Natural killer cell (primary cell): ENCODE measurements around the gene ST6GALNAC3. TPM values are rescaled to one million over a fixed set of nuclear protein-coding genes. Genes with fewer than 3 reads are reported as not detected.

ENCODE experiments used
- ATAC-seq, 3 donors: fragments of 150-1000 bp in 2 of 3; fragments of 200-7000 bp in 1 of 3; cut with Tn5 transposase; 1 replicate in 1 of 3; 2 replicates in 2 of 3; pipeline ENCODE4 v1.10.0; 2021; ENCODE audit warnings: mild to moderate bottlenecking in 2 of 3, moderate library complexity in 2 of 3
- DNase-seq, 2 donors: peaks; one replicate each; pipeline versions ENCODE4 v3.0.0 to v3.0.0-alpha.2; 2013 to 2021; ENCODE audit warnings: mixed read lengths in 1 of 2
- H3K27ac ChIP-seq: one replicate; pipeline ENCODE4 v1.5.1; 2013; ENCODE audit warnings: mild to moderate bottlenecking, low read length
- H3K27me3 ChIP-seq: one replicate; pipeline ENCODE4 v1.6.1; 2013; ENCODE audit warnings: low read length; ENCODE audit not compliant: control insufficient read depth, insufficient read depth
- H3K36me3 ChIP-seq: one replicate; pipeline ENCODE4 v1.6.1; 2013; ENCODE audit warnings: low read length; ENCODE audit not compliant: control insufficient read depth, insufficient read depth
- H3K4me1 ChIP-seq: one replicate; pipeline ENCODE4 v1.6.1; 2013; ENCODE audit warnings: low read length; ENCODE audit not compliant: control insufficient read depth, insufficient read depth
- H3K4me3 ChIP-seq: one replicate; pipeline ENCODE4 v1.5.1; 2013; ENCODE audit warnings: low read length
- H3K9me3 ChIP-seq: one replicate; pipeline ENCODE4 v1.6.1; 2013; ENCODE audit warnings: low read length; ENCODE audit not compliant: control insufficient read depth, insufficient read depth
- H3K27ac Mint-ChIP-seq, 2 donors: one replicate each; pipeline ENCODE4 v1.8.0; 2022; ENCODE audit warnings: mild to moderate bottlenecking in 2 of 2, mixed read lengths in 2 of 2, moderate library complexity in 1 of 2
- H3K27me3 Mint-ChIP-seq, 2 donors: one replicate each; pipeline ENCODE4 v1.8.0; 2022; ENCODE audit warnings: low read depth in 2 of 2, mixed read lengths in 2 of 2
- H3K36me3 Mint-ChIP-seq: one replicate; pipeline ENCODE4 v1.8.0; 2022; ENCODE audit warnings: mixed read lengths
- H3K4me1 Mint-ChIP-seq, 2 donors: one replicate each; pipeline ENCODE4 v1.8.0; 2022; ENCODE audit warnings: mixed read lengths in 2 of 2
- H3K4me3 Mint-ChIP-seq: one replicate; pipeline ENCODE4 v1.8.0; 2022; ENCODE audit warnings: mild to moderate bottlenecking, moderate library complexity, mixed read lengths
- H3K9me3 Mint-ChIP-seq, 2 donors: one replicate each; pipeline ENCODE4 v1.8.0; 2022; ENCODE audit warnings: mixed read lengths in 2 of 2
- WGBS: methylation state at CpG from one replicate; pipeline ENCODE4 v1.1.7; 2013; ENCODE audit warnings: missing lambda C conversion rate; ENCODE audit not compliant: insufficient coverage; 5-methylcytosine and 5-hydroxymethylcytosine counted together
- intact Hi-C: fragments of 100-400 bp; cut with micrococcal nuclease; formaldehyde crosslinking; loops from one replicate; pipeline ENCODE4 v1.14.2; 2022
- total RNA-seq, 4 donors: library from RNA; stranded (reverse); fragments of 120-200 nt in 1 of 4; gene quantifications; one replicate each; pipeline versions ENCODE4 v1.2.3 to v1.2.4, GENCODE V29; 2013 to 2022
- TF ChIP-seq, protein P1 (sequence below): fragments of 200-600 bp; IDR thresholded peaks from one replicate; pipeline ENCODE4 v1.8.0; 2022; ENCODE audit warnings: antibody characterized with exemption

The ST6GALNAC3 gene
- total RNA-seq, 3 donors from 2014 or later (not counting 1 experiment from before 2014, with no cell fraction given): not detected

DNA sequence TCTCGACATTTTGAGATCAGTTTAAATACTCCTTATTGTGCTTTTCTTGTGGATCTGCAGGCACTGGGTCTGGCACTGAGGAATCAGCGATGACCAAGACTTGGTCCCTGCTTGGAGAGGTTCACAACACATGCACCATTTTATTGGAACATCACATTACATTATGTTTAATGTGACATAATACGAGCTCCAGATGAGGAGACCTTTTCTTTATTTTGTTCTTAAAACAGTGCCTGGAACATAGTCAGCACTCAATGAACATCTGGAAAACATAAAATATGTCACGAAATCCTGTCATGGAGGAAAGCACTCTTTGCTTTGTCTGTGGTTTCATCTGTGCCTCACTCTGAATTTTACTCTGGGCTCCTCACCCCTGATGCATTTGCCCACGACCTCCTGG, 110.7 kb downstream of the ST6GALNAC3 start:
- no peaks in the 10 kb centered on the region for H3K9me3 ChIP-seq
- intact Hi-C loops: no loop called here
- H3K9me3 Mint-ChIP-seq: no peaks in the 10 kb centered on the region
- no peak overlapping the region for H3K27ac Mint-ChIP-seq
- DNase-seq: no peak
- H3K4me3 Mint-ChIP-seq: no peak overlapping the region
- no peaks in the 10 kb centered on the region for H3K27me3 ChIP-seq
- 85% methylated on average over 5 of the region's 5 CpGs for WGBS
- no peak overlapping the region for H3K27ac ChIP-seq
- H3K4me1 ChIP-seq: no peaks in the 10 kb centered on the region
- no peaks in the 10 kb centered on the region for H3K36me3 Mint-ChIP-seq
- H3K27me3 Mint-ChIP-seq: peaks cover 0 to 8% of the 10 kb centered on the region in 2 donors
- no peak overlapping the region for H3K4me3 ChIP-seq
- TF ChIP-seq, protein P1, sequence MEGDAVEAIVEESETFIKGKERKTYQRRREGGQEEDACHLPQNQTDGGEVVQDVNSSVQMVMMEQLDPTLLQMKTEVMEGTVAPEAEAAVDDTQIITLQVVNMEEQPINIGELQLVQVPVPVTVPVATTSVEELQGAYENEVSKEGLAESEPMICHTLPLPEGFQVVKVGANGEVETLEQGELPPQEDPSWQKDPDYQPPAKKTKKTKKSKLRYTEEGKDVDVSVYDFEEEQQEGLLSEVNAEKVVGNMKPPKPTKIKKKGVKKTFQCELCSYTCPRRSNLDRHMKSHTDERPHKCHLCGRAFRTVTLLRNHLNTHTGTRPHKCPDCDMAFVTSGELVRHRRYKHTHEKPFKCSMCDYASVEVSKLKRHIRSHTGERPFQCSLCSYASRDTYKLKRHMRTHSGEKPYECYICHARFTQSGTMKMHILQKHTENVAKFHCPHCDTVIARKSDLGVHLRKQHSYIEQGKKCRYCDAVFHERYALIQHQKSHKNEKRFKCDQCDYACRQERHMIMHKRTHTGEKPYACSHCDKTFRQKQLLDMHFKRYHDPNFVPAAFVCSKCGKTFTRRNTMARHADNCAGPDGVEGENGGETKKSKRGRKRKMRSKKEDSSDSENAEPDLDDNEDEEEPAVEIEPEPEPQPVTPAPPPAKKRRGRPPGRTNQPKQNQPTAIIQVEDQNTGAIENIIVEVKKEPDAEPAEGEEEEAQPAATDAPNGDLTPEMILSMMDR: no peak
- ATAC-seq: no peak
- no peaks in the 10 kb centered on the region for H3K4me1 Mint-ChIP-seq
- H3K36me3 ChIP-seq: no peaks in the 10 kb centered on the region

DNA sequence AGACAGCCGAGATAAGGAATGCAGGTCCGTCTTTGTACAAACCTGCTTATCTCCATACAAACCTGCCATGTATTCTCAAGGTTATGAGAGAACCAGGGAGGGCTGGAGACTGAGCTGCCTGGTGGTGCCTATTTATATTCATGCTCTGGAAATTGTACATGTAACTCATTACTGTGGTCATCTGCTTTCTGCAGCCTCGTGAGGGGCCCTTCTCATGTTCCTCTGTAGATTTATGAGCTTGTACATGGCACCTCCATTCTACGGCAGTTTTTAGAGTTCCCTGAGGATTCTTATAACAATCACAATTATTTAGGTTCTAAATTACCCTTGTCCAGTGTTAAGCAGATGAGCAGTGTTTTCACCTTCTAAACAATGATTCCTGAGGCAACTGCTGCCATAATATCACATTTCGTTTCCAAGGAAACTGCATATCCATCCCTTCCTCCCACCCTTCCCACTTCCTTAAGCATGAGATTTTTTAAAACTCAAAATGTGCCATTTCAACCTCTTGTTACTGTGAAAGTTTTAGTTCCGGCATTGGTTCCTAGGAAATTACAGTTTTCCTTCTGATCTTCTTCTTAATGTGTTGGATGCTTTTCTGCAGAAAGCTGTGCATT, 112.1 kb downstream of the ST6GALNAC3 start:
- H3K36me3 Mint-ChIP-seq: no peaks in the 10 kb centered on the region
- Histone ChIP-seq H3K9me3 (no peaks in the 10 kb centered on the region), H3K27ac (no peak overlapping the region), H3K4me3 (no peak overlapping the region), H3K4me1 (no peaks in the 10 kb centered on the region), H3K27me3 (no peaks in the 10 kb centered on the region), H3K36me3 (no peaks in the 10 kb centered on the region)
- no peak overlapping the region for H3K27ac Mint-ChIP-seq
- H3K4me1 Mint-ChIP-seq: no peaks in the 10 kb centered on the region
- H3K4me3 Mint-ChIP-seq: no peak overlapping the region
- TF ChIP-seq, protein P1: no peak
- no peaks in the 10 kb centered on the region for H3K9me3 Mint-ChIP-seq
- intact Hi-C loops: no loop called here
- ATAC-seq: no peak
- whole genome bisulfite sequencing: 85% methylated on average over 4 of the region's 6 CpGs
- DNase-seq: no peak
- H3K27me3 Mint-ChIP-seq: peaks cover 3 to 8% of the 10 kb centered on the region in 2 donors

DNA sequence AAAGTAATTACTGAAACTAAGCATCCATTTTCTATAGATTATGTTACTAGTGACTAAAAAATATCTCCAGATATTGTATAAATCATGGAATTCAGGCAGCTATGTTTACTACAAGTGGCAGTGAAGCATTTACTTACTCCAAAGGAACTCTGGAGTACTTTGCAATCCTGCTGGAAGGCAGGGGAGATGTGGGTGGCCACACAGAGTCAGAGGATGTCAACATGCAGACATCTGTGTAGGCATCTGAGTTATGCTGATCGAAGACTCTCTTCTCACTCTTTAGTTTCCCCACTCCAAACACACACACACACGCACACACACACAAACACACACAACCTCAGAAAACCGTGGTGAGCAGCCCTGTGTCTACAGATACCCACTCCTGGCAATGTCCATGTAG, 112.9 kb downstream of the ST6GALNAC3 start:
- Histone ChIP-seq H3K4me1 (no peaks in the 10 kb centered on the region), H3K9me3 (no peaks in the 10 kb centered on the region), H3K36me3 (no peaks in the 10 kb centered on the region), H3K27me3 (no peaks in the 10 kb centered on the region), H3K4me3 (no peak overlapping the region), H3K27ac (no peak overlapping the region)
- TF ChIP-seq, protein P1: no peak
- intact Hi-C loops: no loop called here
- DNase-seq (no peak), ATAC-seq (no peak)
- Mint-ChIP-seq H3K9me3 (no peaks in the 10 kb centered on the region), H3K27me3 (peaks cover 3 to 8% of the 10 kb centered on the region in 2 donors), H3K36me3 (no peaks in the 10 kb centered on the region), H3K4me1 (no peaks in the 10 kb centered on the region), H3K27ac (no peak overlapping the region), H3K4me3 (no peak overlapping the region)
- 93% methylated on average over 3 of the region's 3 CpGs for WGBS

DNA sequence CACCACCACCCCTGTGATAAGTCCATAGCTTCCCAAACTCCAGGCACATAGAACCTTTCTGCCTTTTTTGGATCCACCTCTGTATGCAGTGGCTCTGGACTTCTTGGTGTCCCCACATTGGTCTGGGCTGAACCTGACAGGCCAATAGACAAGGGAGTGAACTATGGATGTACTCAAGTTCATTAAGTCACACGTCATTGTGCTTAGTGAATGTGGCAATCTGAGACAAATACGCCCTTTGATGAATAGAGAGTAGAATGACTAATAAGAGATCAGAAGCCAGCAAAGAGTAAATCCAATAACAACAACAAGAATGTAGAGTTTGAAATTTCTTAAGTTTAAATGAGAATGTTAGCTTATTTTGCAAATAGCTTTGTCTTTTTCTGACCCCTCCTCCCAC, 114.8 kb downstream of the ST6GALNAC3 start:
- no peak overlapping the region for H3K4me3 ChIP-seq
- no peak for DNase-seq
- intact Hi-C loops: no loop called here
- H3K9me3 Mint-ChIP-seq: no peaks in the 10 kb centered on the region
- no peak overlapping the region for H3K27ac ChIP-seq
- H3K4me1 Mint-ChIP-seq: no peaks in the 10 kb centered on the region
- no peaks in the 10 kb centered on the region for H3K4me1 ChIP-seq
- 67% methylated on average over 2 of the region's 2 CpGs for WGBS
- no peaks in the 10 kb centered on the region for H3K9me3 ChIP-seq
- no peaks in the 10 kb centered on the region for H3K36me3 ChIP-seq
- H3K4me3 Mint-ChIP-seq: no peak overlapping the region
- no peaks in the 10 kb centered on the region for H3K36me3 Mint-ChIP-seq
- TF ChIP-seq, protein P1: no peak
- no peak for ATAC-seq
- H3K27me3 Mint-ChIP-seq: peaks cover 3 to 8% of the 10 kb centered on the region in 2 donors
- H3K27me3 ChIP-seq: no peaks in the 10 kb centered on the region
- H3K27ac Mint-ChIP-seq: no peak overlapping the region
